Fibroblast of upper back skin (primary cell): Measurements from ENCODE around the gene BAZ2B.
A peak's percentile ranks its signal among the peaks of the same experiment; 100 is the strongest.
"Not testable (repeated sequence)": the region's sequence is repeated elsewhere in the genome, so short reads cannot be mapped to it uniquely, and the experiment has no call there.

Experiments used
- DNase-seq: peaks from one replicate; pipeline ENCODE4 v3.0.0-alpha.2; 2013

The BAZ2B gene

DNA sequence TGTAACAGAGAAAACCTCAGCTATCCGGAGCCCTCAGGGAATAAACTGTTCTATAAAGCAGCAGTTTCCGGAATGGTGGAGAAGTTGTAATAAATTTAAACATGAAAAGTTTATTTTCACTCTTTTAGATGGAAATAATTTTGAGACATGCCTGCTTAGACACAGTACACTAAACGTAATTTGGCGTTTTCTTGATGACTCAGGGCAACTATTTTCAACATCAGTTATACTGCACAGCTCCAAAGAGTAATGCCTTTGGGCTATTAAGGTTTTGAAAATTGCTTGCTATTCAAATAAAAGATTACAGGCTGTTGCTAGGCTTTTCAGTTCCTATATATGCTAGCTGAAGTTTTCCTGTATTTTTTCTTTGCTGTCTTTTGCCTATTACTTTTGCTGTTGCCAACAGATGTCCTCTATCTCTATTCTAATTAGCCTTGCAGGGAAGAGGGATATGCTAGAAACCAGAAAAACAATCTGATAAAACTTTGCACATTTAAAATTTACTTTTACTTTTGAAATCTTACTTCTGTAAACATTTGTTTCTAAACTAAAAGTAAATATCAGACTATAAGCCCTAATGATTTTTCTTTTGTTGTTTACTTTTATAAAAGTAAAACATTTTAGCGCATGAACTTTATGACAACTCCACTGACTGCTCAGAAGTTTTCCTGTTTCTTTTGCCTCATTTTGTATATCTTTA, 216.5 kb downstream of the BAZ2B start:
- DNase-seq: peak; percentile 1

DNA sequence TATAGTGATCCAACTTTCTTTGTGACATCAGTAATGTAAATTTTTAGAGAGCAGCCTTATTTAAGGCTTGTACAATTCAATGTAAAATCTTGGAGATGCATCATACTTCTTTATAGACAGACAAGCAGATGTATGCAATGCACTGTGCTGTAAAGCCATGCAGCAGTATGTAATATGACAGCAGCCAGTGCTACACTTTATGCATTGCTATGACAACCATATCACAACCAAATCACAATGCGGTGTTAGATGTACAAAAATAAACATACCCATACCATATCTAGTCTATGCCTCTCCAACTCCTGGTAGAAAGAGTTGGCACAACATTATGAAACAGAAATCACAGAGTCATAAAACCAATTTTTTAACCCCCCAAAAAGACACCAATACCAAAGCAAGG, 219.5 kb downstream of the BAZ2B start:
- no peak for DNase-seq

DNA sequence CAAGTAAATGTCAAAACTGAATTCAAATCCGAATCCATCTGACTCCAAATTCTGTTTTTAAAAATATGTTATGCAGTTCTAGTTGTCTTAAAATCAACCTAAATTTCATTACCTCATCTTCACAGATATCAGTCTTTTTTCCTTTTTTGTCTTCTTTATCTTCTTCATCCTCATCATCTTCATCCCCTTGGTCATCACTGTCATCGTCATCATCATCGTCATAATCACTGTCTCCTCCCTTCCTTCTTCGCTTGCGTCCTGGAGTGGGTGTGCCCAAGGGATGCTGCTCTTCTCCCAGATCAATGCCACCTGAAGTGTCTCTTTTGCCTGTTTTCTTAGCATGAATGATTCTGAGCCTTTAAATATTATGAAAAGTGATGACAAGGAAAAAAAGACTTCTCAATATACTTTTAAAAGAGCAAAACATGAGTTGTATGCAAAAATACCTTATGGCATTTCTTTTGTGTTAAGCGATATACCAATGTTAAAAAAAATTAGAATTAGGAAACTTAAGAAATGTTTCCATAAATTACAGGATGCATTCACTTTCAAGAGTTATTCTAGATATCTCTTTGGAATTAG, 233.8 kb downstream of the BAZ2B start:
- no peak for DNase-seq

DNA sequence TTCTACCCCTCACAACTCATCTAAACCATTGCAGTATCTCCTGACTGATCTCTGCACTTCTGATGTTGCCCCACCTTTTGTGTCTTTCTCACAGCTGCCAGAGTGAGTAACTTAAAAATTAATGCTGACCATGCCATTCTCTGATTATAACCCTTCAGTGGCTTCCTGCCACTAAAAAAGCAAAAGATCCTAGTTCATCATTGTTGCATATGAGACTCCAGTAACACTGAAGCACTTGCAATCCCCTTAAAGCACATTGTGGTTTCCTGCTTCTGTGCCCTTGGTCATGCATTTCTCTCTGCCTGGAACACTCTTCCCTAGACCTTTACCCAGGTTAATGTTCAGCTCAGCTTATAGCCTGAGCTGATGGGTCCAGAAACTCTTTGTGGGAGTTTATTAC, 234.8 kb downstream of the BAZ2B start:
- no peak for DNase-seq

DNA sequence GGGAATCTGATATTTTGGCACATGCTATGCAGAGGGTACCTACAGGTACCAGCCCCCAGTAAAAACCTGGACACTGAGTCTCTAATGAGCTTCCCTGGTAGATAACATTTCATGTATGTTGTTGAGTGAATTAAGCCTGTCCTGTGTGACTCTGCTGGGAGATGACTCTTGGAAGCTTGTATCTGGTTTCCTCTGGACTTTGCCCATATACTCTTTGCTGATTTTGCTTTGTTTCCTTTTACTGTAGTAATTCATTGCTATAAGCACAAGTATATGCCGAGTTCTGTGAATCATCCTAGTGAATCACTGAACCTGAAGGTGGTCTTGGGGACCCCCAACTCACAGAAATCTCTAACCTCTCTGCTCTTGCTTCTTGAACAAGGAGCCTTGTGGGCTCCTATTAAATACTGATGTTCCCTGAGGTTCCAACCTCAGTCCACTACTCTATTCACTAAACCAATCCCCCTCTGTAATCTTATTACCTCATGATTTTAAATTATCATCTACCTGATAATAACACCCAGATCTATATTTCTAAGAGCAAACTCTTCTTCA, 235.6 kb downstream of the BAZ2B start:
- DNase-seq: no peak

DNA sequence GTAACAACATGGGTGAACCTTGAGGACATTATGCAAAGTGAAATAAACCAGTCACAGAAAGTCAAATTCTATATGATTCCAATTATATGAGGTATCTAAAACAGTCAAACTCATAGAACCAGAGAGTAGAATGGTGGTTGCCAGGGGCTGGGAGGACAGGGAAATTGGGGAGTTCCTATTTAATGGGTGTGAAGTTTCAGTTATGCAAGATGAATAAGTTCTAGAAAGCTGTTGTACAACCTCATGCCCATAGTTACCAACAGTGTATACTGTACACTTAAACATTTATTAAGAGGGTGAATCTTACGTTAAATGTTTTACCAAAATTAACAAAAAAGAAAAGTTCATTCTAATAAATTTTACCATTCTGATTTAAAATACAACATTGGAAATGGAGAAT, 237.2 kb downstream of the BAZ2B start:
- no peak for DNase-seq

DNA sequence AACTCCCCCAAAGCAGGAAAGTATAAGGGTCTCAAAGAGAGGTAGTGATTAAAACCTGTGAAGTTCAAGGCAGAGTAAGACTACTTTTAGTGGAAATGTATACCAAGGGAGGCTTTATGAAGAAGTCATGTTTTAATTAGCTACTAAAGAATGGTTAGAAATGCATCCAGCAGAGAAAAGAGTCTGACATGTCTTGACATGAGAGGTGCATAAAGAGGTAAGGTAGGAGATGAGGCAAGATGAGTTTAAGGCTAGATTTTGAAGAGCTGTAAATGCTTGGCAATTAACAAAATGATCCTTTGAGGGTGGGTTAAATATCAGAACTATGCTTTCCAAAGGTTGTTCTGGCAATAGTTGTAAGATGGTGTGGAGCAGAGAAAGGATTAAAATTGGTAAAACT, 241.1 kb downstream of the BAZ2B start:
- DNase-seq: no peak

DNA sequence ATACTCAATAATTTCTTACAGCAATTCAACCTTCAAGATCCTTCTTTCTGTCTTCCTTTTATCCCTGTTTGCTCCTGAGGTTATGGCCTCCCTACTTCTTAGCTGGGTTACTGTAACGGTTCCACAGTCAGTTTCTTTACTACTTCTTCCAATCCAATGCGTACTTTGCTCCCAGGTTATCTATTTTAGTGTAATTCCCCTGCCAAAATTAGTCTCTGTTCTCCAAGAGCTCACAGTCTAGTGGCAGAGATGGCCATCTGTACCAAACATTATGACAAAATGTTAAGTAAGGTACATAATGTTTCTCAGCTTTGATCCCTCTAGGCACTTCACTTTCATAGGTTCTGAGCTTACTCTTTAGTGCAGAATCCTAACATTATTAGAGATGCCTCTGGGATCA, 244.8 kb downstream of the BAZ2B start:
- DNase-seq: no peak

DNA sequence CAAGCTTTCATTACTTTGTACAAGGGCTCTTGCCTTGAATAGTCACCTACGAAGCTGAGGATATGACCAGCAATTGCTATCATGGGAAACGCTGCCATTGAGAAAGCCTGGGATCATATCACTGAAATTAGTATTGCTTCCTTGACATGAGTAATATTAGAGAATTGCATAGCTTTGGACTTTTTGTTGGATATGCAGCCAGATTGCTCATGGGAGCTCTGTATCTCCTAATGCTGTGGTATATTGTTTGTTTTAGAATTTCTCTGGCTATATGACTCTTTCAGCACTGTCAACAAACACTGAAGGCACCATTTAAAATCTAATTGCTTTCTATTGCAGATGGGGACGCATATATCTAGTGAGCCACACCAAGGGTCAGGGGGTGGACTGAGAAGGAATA, 249.8 kb downstream of the BAZ2B start:
- DNase-seq: no peak

DNA sequence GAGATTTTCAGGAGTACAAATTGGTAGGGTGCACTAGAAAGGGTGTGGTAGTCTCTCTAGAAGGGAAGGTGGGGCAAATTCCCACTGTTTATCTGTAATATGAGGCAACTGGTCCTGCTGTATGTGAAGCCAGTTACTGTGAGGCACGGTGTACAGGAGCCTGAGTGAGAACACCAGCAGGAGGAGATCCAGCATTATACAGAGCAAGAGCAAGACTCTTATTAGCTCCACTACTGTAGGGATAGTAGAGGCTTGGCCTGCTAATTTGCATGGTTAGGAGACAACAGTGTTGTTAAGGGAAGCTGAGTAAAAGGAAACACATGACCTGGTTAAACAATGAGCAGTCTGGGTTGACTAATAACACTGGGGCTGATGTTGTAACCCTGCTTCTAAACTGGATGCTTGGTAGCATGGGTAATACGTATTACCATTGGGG, 253.5 kb downstream of the BAZ2B start:
- DNase-seq: no peak

DNA sequence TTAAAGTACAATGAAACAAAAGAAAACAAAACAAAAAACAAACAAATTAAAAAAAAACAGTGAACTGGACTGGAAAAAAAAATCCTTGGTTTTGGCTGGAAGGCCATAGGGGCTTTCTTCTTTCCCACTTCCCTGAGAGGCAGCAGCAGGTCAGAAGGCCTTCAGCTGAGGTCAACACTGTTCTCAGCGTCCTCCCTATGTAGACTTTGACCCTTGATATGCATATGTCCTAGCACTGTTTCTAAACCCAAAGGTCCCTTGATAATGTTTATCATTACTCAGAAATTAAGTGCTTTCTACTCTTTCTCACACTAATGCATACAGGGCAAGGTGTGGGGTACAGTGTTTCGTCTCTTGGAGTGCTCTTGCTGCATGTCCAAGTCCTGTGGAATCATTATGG, 254.3 kb downstream of the BAZ2B start:
- no peak for DNase-seq

DNA sequence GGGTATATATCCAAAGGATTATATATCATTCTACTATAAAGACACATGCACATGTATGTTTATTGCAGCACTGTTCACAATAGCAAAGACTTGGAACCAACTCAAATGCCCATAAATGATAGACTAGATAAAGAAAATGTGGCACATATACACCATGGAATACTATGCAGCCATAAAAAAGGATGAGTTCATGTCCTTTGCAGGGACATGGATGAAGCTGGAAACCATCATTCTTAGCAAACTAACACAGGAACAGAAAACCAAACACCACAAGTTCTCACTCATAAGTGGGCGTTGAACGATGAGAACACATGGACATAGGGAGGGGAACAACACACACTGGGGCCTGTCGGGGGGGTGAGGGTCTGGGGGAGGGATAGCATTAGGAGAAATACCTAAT, 254.7 kb downstream of the BAZ2B start:
- DNase-seq: not testable (repeated sequence)

DNA sequence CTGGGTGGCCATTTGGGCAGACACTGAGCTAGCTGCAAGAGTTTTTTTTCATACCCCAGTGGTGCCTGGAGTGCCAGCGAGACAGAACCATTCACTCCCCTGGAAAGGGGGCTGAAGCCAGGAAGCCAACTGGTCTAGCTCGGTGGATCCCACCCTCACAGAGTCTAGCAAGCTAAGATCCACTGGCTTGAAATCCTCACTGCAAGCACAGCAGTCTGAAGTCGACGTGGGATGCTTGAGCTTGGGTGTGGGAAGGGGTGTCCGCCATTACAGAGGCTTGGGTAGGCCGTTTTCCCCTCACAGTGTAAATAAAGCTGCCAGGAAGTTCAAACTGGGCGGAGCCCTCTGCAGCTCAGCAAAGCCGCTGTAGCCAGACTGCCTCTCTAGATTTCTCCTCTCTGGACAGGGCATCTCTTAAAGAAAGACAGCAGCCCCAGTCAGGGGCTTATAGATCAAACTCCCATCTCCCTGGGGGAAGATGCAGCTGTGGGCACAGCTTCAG, 260.2 kb downstream of the BAZ2B start:
- DNase-seq: no peak

DNA sequence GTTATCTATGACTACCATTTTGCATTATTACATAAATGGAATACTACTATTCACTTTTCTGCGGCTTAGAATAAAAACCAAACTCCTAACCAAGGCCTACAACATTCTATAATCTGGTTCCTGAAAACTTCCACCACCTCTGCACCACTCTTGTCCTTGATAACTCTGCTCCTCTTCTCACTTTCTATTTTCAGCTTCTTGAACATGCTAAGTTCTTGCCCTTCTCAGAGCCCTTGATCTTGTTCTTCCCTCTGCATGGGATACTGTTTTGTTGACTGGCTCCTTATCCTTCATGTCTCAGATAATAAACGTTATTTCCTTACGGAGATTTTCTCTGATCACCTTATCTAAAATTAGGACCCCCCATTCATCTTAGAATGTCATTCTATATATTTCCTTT, 264.4 kb downstream of the BAZ2B start:
- DNase-seq: no peak

DNA sequence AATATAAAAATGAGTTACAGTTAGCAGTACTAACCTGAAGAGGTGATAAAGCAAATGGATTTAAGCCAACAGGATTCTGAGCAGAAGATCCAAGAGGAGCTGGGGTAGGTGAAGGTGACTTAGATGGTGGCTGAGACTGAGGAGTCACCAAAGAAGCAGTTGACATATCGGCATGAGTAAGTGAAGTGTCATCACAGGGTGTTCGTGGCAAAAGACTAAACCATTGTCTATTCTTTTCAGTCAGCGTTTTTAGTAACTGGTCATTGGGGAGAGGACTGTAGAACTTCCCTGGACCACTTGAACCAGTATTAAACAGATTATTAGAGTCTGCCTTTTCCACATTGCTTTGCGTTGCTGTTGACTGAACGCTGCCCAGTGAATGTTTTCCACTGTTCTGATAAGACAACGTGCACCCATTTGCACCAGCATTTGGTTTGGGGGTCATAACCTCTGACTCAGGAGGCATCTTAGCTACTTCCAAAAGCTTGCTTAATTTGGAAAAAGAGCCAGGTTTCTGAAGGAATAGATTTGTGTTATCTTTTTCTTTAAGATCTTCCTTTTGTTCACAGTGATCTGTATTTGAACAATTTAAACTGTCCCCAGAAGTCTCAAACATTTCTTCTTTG, 266.6 kb downstream of the BAZ2B start:
- no peak for DNase-seq

DNA sequence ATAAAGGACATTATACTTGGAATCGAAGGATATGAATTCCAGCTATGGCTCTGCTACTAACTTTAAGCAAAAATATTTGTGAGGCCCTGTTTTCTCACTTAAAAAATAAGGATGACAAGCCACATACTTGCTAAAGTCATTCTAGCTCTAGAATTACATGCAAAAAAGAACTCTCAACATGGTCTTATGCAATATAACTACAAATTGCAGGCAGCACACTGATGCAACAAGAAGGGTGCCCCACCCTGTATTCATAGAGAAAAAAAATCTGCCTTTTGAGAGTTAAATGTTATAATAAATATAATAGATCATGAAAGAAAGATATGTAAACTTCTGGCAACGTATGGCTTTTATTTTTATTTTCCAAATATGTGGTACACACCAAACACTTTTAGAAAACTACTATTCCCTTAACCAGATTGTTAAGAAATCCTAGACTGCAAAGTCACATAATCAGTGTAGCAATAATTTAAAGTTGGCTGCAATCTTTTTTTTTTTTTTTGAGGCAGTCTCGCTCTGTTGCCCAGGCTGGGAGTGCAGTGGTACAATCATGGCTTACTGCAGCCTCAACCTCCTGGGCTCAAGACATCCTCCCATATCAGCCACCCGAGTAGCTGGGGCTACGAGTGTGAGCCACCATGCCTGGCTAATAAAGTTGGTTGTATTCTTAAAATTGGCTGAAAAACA, 289.6 kb downstream of the BAZ2B start:
- DNase-seq: peak; percentile 65

DNA sequence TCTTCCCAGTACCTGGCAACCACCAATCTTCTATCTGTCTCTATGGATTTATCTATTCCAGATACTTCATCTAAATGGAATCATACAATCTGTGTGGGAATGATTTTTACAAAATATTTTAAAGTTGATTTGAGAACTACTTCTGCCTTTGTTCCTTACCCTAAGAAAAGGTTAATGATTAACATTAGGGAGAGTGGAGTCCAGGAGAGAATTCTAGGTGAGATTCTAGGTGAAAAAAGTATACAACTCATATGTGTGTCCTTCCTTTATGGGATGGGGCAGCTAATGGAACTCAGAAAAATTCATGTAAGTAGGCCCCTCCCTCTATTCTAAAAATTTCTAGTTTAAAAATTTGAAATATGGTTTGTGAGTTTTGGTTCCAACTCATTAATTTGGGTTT, 293.9 kb downstream of the BAZ2B start:
- no peak for DNase-seq

DNA sequence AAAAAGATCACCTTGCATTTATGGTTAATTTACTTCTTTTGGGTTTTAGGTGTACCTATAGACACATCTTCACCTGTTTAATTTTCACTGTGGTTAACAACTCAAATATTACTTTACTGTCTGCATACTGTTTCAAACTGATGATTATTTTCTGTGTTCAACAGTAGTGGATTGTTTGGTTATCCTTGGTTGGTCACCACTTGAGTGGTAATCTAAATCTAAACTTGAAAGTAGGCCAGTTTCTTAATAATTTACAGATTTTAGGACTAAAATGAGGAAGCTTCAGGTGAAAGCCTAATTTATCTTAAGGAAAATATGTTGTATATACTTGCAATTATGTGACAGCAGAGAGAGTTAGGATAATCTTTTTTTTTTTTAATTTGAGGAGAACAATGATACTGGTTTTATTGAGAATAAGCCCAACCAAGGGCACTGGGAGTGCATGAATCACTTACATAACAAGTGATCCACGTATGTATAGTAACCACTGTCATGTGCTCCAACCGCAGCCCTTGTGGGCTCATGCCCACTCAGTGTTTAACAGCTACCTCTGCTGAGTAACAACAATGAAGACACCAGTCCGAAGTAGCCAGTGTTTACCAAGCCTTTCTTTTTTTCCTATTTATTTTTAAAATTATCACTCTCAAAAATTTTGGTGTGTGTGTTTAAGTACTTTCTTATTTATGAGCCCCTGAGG, 298.8 kb downstream of the BAZ2B start:
- DNase-seq: no peak

DNA sequence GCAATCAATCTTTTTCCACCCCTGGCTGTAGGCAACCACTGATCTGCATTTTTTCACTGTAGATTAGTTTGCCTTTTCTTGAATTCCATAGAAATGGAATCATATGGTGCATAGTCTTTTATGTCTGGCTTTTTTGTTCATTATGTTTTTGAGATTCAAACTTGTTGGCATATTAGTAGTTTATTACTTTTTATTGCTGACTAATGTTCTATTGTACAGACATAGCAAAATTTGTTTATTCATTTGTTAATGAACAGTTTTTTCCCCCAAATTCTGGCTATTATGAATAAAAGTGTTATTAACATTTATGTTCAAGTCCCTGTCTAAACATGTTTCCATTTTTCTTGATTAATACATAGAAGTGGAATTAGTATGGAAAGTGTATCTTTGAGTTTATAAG, 308.4 kb downstream of the BAZ2B start:
- peak; percentile 7 for DNase-seq

DNA sequence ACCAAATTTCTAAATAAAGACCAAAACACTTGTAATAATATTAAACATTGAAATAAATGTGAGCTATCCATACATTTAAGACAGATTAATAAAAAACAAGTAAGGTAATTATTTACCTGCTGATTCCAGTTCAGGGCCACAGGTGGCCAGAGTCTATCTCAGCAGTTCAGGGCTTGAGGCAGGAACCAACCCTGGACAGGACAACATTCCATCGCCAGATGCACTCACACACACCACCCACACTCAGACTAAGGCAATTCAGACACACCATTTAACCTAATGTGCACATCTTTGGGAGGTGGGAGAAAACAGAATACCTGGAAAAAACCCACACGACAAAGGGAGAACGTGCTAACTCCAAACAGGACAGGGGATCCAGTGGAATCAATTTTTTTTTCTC, 315.8 kb downstream of the BAZ2B start:
- DNase-seq: no peak

DNA sequence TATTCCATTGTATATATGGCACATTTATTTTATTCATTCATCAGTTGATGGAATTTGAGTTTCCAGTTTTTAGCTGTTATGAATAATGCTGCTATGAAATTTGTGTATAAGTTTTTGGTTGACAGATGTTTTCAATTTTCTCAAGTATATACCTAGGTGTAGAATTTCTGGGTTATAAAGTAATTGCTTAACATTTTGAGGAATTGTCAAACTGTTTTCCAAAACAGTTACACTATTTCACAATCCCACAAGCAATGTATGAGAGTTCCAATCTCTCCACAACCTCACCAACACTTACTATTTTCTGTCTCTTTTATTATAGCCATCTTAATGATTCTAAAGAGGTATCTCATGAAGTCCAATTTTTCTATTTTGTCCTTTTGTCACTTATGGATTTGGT, 317.4 kb downstream of the BAZ2B start:
- DNase-seq: no peak

DNA sequence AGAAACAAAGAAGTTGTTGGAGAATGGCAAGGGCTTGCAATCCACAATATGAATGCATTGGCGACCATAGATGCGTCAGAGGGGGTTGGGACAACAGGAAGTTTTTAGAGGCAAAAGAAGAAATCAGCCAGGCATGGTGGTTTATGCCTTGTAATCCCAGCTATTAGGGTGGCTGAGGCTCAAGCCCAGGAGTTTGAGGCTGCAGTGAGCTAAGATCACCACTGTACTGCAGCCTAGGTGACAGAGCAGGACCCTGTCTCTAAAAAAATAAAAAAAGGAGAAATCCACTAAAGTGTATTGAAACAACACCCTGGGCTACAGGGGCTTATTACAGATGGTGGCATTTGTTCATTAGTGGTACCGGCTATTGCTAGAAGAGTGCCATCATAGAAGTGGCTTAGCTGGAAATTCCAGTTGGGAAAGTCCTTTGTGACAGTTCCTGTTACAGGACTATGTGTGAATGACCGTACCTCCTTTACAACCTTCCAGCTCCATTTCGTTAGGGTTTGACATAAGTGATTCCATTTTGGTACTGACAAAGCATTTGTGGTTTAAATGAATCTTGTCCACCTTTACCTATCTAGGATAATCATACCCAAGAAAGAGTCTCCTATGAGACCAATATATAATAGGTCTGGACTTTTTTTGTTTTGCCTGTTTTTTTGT, 319.2 kb downstream of the BAZ2B start:
- no peak for DNase-seq
